ENCODE results near the gene OGFOD3. TPM values are rescaled to one million over a fixed set of nuclear protein-coding genes. Genes with fewer than 3 reads are reported as not detected.

OGFOD3 gene
- total and polyA plus RNA-seq, 2 experiments from 2014 or later: 38.1 to 44.7 TPM

DNA sequence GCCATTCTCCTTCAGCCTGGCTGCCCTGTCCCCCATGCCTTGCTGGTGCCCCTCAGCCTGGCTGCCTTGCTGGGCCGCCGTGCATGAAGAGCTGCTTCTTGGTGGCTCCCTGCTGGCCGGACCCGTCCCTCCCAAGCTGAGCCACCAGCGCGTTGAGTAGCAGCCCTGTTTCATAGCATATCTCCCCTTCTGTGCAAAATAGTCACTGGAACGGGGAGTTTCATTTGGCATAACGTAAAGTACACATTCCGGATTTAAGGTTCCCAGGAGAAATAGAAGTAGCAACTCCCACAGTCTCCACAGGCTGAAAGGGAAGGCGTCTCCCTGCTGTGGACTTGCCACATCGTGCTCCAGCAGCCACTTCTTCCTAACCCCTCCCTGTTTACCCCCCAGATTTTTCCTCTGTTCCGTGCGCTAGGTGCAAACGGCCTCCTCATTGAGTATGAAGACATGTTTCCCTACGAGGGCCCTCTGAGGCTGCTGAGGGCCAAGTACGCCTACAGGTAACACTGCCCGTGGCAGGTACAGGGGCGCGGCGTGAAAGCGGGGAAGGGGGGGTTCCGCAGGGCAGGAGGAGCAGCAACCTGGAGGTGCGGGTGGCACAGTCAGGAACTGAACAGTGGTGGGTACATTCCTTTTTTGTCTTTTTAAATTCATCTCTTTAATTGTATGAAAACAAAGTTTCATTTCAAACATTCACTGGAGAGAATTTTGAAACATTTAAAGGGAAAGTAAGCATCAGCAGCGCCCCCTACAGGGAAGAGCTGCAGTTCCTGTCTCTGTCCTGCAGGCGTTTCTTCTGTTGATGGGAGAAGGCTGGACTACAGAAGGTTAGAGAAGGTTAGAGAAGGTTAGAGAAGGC lies 5.8 kb upstream of the OGFOD3 start:
- H3F3A ChIP-seq (ENCODE audit: insufficient read depth): no peaks in the 10 kb centered on the region
- H3K79me2 ChIP-seq (ENCODE audit: insufficient read depth): no peaks in the 10 kb centered on the region
- H3K4me3 ChIP-seq: no peak overlapping the region
- H2AFZ ChIP-seq: no peak overlapping the region
- peaks cover 6% of the 10 kb centered on the region; the same call in 1 of the 2 replicates for H3K4me1 ChIP-seq (ENCODE audit: insufficient read depth)
- H3K27me3 ChIP-seq (replicated peaks; ENCODE audit: insufficient read depth): no peaks in the 10 kb centered on the region
- WGBS, 2 experiments (ENCODE audit: low coverage in 1 of 2, low lambda C conversion rate in 2 of 2, missing lambda C conversion rate in 2 of 2): 72 to 74% methylated on average over 25 of the region's 25 CpGs
- no peak for TF ChIP-seq EZH2phosphoT487 (IDR thresholded peaks at IDR 0.05; ENCODE audit: insufficient read depth, low read depth)
- no peak for TF ChIP-seq EZH2 (IDR thresholded peaks at IDR 0.05; ENCODE audit: insufficient read depth, poor library complexity, severe bottlenecking)
- no peaks in the 10 kb centered on the region for H3K9me2 ChIP-seq (ENCODE audit: insufficient read depth)
- H3K4me2 ChIP-seq (ENCODE audit: unreplicated experiment): no peak overlapping the region
- H3K9ac ChIP-seq: no peak overlapping the region
- no peaks in the 10 kb centered on the region for H4K20me1 ChIP-seq (ENCODE audit: insufficient read depth)
- H3K36me3 ChIP-seq (ENCODE audit: low read depth): no peaks in the 10 kb centered on the region
- in situ Hi-C loops (cut with MboI): no loop called here
- peak; percentile 66 for DNase-seq
- H3K27ac ChIP-seq: no peak overlapping the region
- no peaks in the 10 kb centered on the region for H3K9me3 ChIP-seq (ENCODE audit: low read depth)

DNA sequence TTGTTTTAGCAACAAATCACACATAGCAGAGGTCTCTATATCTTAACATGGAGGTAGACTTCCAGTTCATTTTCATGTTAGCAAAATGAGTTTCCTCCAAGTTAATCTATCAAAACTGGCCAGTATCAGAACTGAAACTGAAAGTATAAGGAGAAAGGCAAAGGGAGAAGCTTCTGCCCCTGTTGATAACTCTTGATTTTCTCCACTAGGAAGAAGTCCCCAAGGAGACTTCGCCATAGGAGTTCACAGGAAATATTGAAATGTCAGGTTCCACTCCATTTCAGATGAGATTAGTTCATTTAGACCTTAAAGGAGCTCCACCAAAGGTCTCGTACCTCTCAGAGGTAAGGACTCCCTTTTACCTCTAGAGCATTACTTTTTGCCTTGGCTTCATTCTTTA lies 1.2 kb upstream of the OGFOD3 start:
- Histone ChIP-seq H3K27ac (no peak overlapping the region), H3K4me3 (peak overlapping the region; percentile 90), H3K9me3 (ENCODE audit: low read depth) (no peaks in the 10 kb centered on the region), H3K9ac (peak overlapping the region; percentile 73), H3K9me2 (ENCODE audit: insufficient read depth) (no peaks in the 10 kb centered on the region), H3K4me2 (ENCODE audit: unreplicated experiment) (peak overlapping the region; percentile 76), H3K79me2 (ENCODE audit: insufficient read depth) (no peaks in the 10 kb centered on the region), H4K20me1 (ENCODE audit: insufficient read depth) (no peaks in the 10 kb centered on the region), H3K27me3 (replicated peaks; ENCODE audit: insufficient read depth) (no peaks in the 10 kb centered on the region), H2AFZ (peak overlapping the region; percentile 86), H3F3A (ENCODE audit: insufficient read depth) (no peaks in the 10 kb centered on the region), H3K36me3 (ENCODE audit: low read depth) (no peaks in the 10 kb centered on the region), H3K4me1 (ENCODE audit: insufficient read depth) (peaks cover 8% of the 10 kb centered on the region; the same call in 1 of the 2 replicates)
- peak; percentile 24 for DNase-seq
- WGBS, 2 experiments (ENCODE audit: low coverage in 1 of 2, low lambda C conversion rate in 2 of 2, missing lambda C conversion rate in 2 of 2): 53 to 61% methylated on average over 2 of the region's 2 CpGs
- in situ Hi-C loops (cut with MboI): loop anchor here (10.0 kb wide), 1 partner anchor 65 kb away; the partner anchor contains the start of gene TEX19
- TF ChIP-seq EZH2 (IDR thresholded peaks at IDR 0.05; ENCODE audit: insufficient read depth, poor library complexity, severe bottlenecking): no peak
- no peak for TF ChIP-seq EZH2phosphoT487 (IDR thresholded peaks at IDR 0.05; ENCODE audit: insufficient read depth, low read depth)

DNA sequence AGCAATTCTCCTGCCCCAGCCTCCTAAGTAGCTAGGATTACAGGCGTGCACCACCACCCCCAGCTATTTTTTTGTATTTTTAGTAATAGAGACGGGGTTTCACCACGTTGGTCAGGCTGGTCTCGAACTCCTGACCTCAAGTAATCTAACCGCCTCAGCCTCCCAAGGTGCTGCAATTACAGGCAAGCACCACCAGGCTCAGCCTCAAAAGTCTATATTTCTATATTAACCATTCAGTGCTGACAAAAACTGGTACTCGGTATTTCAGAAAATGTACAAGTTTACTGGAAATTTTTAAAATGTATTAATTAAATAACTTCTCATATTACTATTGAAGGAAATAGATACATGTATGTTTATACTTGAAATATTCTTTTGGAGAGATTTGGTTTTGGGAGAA lies 1.6 kb downstream of the OGFOD3 start:
- H3F3A ChIP-seq (ENCODE audit: insufficient read depth): no peaks in the 10 kb centered on the region
- TF ChIP-seq EZH2 (IDR thresholded peaks at IDR 0.05; ENCODE audit: insufficient read depth, poor library complexity, severe bottlenecking) (no peak), EZH2phosphoT487 (IDR thresholded peaks at IDR 0.05; ENCODE audit: insufficient read depth, low read depth) (no peak)
- in situ Hi-C loops (cut with MboI): loop anchor here (10.0 kb wide), 1 partner anchor 62 kb away; the partner anchor contains the start of gene TEX19
- H3K9ac ChIP-seq: no peak overlapping the region
- H3K27me3 ChIP-seq (replicated peaks; ENCODE audit: insufficient read depth): no peaks in the 10 kb centered on the region
- H3K9me2 ChIP-seq (ENCODE audit: insufficient read depth): no peaks in the 10 kb centered on the region
- no peaks in the 10 kb centered on the region for H3K36me3 ChIP-seq (ENCODE audit: low read depth)
- no peak overlapping the region for H3K27ac ChIP-seq
- WGBS, 2 experiments (ENCODE audit: low coverage in 1 of 2, low lambda C conversion rate in 2 of 2, missing lambda C conversion rate in 2 of 2): 89 to 92% methylated on average over 6 of the region's 6 CpGs
- H3K4me3 ChIP-seq: no peak overlapping the region
- no peaks in the 10 kb centered on the region for H3K79me2 ChIP-seq (ENCODE audit: insufficient read depth)
- H4K20me1 ChIP-seq (ENCODE audit: insufficient read depth): no peaks in the 10 kb centered on the region
- H3K4me2 ChIP-seq (ENCODE audit: unreplicated experiment): no peak overlapping the region
- peaks cover 8% of the 10 kb centered on the region; the same call in 1 of the 2 replicates for H3K4me1 ChIP-seq (ENCODE audit: insufficient read depth)
- DNase-seq: peak; percentile 28
- no peaks in the 10 kb centered on the region for H3K9me3 ChIP-seq (ENCODE audit: low read depth)
- no peak overlapping the region for H2AFZ ChIP-seq

DNA sequence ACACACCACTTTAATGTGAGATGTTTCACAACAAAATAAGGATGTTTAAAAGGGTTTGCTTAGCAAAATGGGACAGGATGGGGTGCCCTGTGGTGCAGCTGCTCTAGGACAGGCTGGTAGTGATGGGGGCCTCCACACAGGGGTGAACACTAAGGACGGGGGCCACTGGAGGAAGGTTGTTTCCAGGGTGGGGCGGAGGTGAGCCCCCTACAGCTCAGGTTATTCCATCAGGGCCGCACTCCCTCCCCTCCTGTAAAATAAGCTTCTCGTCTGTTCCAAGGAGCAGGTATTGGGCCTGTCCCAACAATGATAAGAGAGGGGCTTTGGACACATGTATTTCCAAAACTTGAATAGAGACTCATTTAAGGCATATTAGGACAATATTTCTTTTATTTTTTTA lies 2.1 kb downstream of the OGFOD3 start:
- Histone ChIP-seq H3K79me2 (ENCODE audit: insufficient read depth) (no peaks in the 10 kb centered on the region), H3K4me1 (ENCODE audit: insufficient read depth) (peaks cover 8% of the 10 kb centered on the region; the same call in 1 of the 2 replicates), H4K20me1 (ENCODE audit: insufficient read depth) (no peaks in the 10 kb centered on the region), H3K36me3 (ENCODE audit: low read depth) (no peaks in the 10 kb centered on the region), H3K4me2 (ENCODE audit: unreplicated experiment) (no peak overlapping the region), H3K27me3 (replicated peaks; ENCODE audit: insufficient read depth) (no peaks in the 10 kb centered on the region), H3K27ac (no peak overlapping the region), H3K4me3 (no peak overlapping the region), H2AFZ (no peak overlapping the region), H3K9me2 (ENCODE audit: insufficient read depth) (no peaks in the 10 kb centered on the region), H3K9me3 (ENCODE audit: low read depth) (no peaks in the 10 kb centered on the region), H3K9ac (no peak overlapping the region), H3F3A (ENCODE audit: insufficient read depth) (no peaks in the 10 kb centered on the region)
- TF ChIP-seq EZH2 (IDR thresholded peaks at IDR 0.05; ENCODE audit: insufficient read depth, poor library complexity, severe bottlenecking) (no peak), EZH2phosphoT487 (IDR thresholded peaks at IDR 0.05; ENCODE audit: insufficient read depth, low read depth) (no peak)
- no peak for DNase-seq
- WGBS, 2 experiments (ENCODE audit: low coverage in 1 of 2, low lambda C conversion rate in 2 of 2, missing lambda C conversion rate in 2 of 2): 89% methylated on average over 4 of the region's 4 CpGs
- in situ Hi-C loops (cut with MboI): loop anchor here (10.0 kb wide), 1 partner anchor 61 kb away; the partner anchor contains the start of gene TEX19

All from GM23248 (cell line).